C4-2B (cell line): ENCODE results near the gene ZPLD1.

ENCODE experiments used
- ZFX ChIP-seq: fragments of 450-650 bp; IDR thresholded peaks from 2 replicates; pipeline ENCODE4 v1.6.1; 2017
- TF ChIP-seq, protein P1 (sequence below): fragments of 450-650 bp; conservative IDR thresholded peaks from 2 replicates; pipeline ENCODE4 v1.5.1; 2017; ENCODE audit warnings: mild to moderate bottlenecking

DNA sequence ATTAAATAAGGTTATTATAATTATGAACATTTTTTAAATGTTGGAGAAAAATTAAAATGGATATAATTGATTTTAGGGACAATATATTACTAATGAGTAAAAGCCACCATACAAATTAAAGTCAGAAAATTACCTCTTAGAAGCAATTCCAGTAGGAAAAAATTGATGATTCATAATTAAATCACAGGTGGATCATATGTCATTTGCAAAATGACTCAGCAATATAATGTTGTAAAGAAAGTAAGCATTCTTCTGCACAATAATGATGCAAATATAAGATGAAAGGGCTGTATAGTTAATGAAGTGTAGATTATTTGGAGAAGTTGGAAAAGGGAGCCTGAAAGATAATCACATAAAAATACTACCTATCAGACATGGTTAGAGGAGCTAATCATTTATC lies 25.8 kb downstream of the ZPLD1 start:
- TF ChIP-seq, protein P1, sequence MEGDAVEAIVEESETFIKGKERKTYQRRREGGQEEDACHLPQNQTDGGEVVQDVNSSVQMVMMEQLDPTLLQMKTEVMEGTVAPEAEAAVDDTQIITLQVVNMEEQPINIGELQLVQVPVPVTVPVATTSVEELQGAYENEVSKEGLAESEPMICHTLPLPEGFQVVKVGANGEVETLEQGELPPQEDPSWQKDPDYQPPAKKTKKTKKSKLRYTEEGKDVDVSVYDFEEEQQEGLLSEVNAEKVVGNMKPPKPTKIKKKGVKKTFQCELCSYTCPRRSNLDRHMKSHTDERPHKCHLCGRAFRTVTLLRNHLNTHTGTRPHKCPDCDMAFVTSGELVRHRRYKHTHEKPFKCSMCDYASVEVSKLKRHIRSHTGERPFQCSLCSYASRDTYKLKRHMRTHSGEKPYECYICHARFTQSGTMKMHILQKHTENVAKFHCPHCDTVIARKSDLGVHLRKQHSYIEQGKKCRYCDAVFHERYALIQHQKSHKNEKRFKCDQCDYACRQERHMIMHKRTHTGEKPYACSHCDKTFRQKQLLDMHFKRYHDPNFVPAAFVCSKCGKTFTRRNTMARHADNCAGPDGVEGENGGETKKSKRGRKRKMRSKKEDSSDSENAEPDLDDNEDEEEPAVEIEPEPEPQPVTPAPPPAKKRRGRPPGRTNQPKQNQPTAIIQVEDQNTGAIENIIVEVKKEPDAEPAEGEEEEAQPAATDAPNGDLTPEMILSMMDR = no peak
- no peak for TF ChIP-seq ZFX
